Tibial nerve (tissue), 4 donors: ENCODE measurements around the gene DLK1.

Experiments used
- CTCF ChIP-seq, 5 experiments: fragments of 200-600 bp in 3 of 5; fragments of 450-650 bp in 2 of 5; sonication (generic) in 3 of 5; IDR thresholded peaks; one replicate each; pipeline ENCODE4 v1.5.1; 2016 to 2019; ENCODE audit warnings: antibody characterized with exemption in 5 of 5, mild to moderate bottlenecking in 3 of 5, moderate library complexity in 2 of 5
- EP300 ChIP-seq, 2 donors: sonication (generic); formaldehyde crosslinking; IDR thresholded peaks; one replicate each; pipeline ENCODE4 v1.6.1; 2017; ENCODE audit warnings: antibody characterized with exemption in 2 of 2, mild to moderate bottlenecking in 1 of 2
- POLR2A ChIP-seq, 2 donors: fragments of 450-650 bp; IDR thresholded peaks; one replicate each; pipeline ENCODE4 v1.6.1; 2017; ENCODE audit warnings: antibody characterized with exemption in 2 of 2, mild to moderate bottlenecking in 2 of 2, moderate library complexity in 2 of 2

- no peak for TF ChIP-seq CTCF (IDR thresholded peaks at IDR 0.05)
- no peak for TF ChIP-seq POLR2A (IDR thresholded peaks at IDR 0.05)
- no peak for TF ChIP-seq EP300 (IDR thresholded peaks at IDR 0.05)
Observed at GRCh38 chr14:100780246-100780645, 53.6 kb downstream of the DLK1 start.
